Endodermal cell (in vitro differentiated cells): ENCODE results near the gene DRICH1. TPM values are rescaled to one million over a fixed set of nuclear protein-coding genes. Genes with fewer than 3 reads are reported as not detected.

Experiments used
- DNase-seq: peaks from one replicate; pipeline ENCODE4 v3.0.0-alpha.2; 2017
- H3K27ac ChIP-seq: 2 replicates; pipeline ENCODE4 v1.5.1; 2013; ENCODE audit warnings: mild to moderate bottlenecking, low read depth, low read length, moderate library complexity
- H3K27me3 ChIP-seq: 2 replicates; pipeline ENCODE4 v1.6.1; 2013; ENCODE audit warnings: mild to moderate bottlenecking, low read length, moderate library complexity; ENCODE audit not compliant: insufficient read depth, control insufficient read depth, poor library complexity, severe bottlenecking
- H3K36me3 ChIP-seq: 2 replicates; pipeline ENCODE4 v1.7.0; 2013; ENCODE audit warnings: mild to moderate bottlenecking, low read length, moderate library complexity; ENCODE audit not compliant: control insufficient read depth, insufficient read depth
- H3K4me1 ChIP-seq: one replicate; pipeline ENCODE4 v1.7.0; 2013; ENCODE audit warnings: low read length; ENCODE audit not compliant: control insufficient read depth, insufficient read depth
- H3K4me3 ChIP-seq: 2 replicates; pipeline ENCODE4 v1.5.1; 2013; ENCODE audit warnings: mild to moderate bottlenecking, low read length, moderate library complexity
- H3K9ac ChIP-seq: 2 replicates; pipeline ENCODE4 v1.6.1; 2013; ENCODE audit warnings: mild to moderate bottlenecking, low read length, moderate library complexity; ENCODE audit not compliant: poor library complexity, severe bottlenecking; ENCODE audit errors: extremely low read depth
- H3K9me3 ChIP-seq: 2 replicates; pipeline ENCODE4 v1.6.1; 2013; ENCODE audit warnings: mild to moderate bottlenecking, low read length, moderate library complexity; ENCODE audit not compliant: control insufficient read depth
- H3K27ac Mint-ChIP-seq: 2 replicates; pipeline ENCODE4 v1.8.0; 2020; ENCODE audit warnings: mixed read lengths
- H3K27me3 Mint-ChIP-seq: 2 replicates; pipeline ENCODE4 v1.8.0; 2021; ENCODE audit warnings: mild to moderate bottlenecking, mixed read lengths; ENCODE audit not compliant: insufficient read depth
- H3K36me3 Mint-ChIP-seq: 2 replicates; pipeline ENCODE4 v1.8.0; 2020; ENCODE audit warnings: low read depth, mixed read lengths
- H3K4me1 Mint-ChIP-seq: 2 replicates; pipeline ENCODE4 v1.8.0; 2020; ENCODE audit warnings: mixed read lengths
- H3K4me3 Mint-ChIP-seq: 2 replicates; pipeline ENCODE4 v1.8.0; 2020; ENCODE audit warnings: mild to moderate bottlenecking, moderate library complexity, mixed read lengths
- H3K9me3 Mint-ChIP-seq: 2 replicates; pipeline ENCODE4 v1.8.0; 2020; ENCODE audit warnings: mild to moderate bottlenecking, mixed read lengths
- WGBS, 2 experiments: methylation state at CpG; one replicate each; pipeline versions ENCODE4 v1.1.5 to v1.1.7; 2013; ENCODE audit warnings: missing lambda C conversion rate in 2 of 2, mixed read lengths in 1 of 2; ENCODE audit not compliant: insufficient coverage in 1 of 2, insufficient read length in 1 of 2; 5-methylcytosine and 5-hydroxymethylcytosine counted together
- total RNA-seq, 2 donors: library from RNA; stranded (reverse); fragmentation: NEBNext Ultra II Directional in 1 of 2; extraction: Animal tissue kit (Norgen Biotek cat#: 25700) in 1 of 2; gene quantifications; 2 replicates in 1 of 2; 3 replicates in 1 of 2; pipeline ENCODE4 v1.2.1, GENCODE V29; 2021
- TF ChIP-seq, protein P1 (sequence below): fragments of 200-600 bp; sonication (generic); conservative IDR thresholded peaks from 2 replicates; pipeline ENCODE4 v1.5.0; 2021; ENCODE audit warnings: antibody characterized with exemption, mild to moderate bottlenecking

DRICH1 gene
- total RNA-seq, 2 donors from 2014 or later: 0.24 TPM; not detected in 1

DNA sequence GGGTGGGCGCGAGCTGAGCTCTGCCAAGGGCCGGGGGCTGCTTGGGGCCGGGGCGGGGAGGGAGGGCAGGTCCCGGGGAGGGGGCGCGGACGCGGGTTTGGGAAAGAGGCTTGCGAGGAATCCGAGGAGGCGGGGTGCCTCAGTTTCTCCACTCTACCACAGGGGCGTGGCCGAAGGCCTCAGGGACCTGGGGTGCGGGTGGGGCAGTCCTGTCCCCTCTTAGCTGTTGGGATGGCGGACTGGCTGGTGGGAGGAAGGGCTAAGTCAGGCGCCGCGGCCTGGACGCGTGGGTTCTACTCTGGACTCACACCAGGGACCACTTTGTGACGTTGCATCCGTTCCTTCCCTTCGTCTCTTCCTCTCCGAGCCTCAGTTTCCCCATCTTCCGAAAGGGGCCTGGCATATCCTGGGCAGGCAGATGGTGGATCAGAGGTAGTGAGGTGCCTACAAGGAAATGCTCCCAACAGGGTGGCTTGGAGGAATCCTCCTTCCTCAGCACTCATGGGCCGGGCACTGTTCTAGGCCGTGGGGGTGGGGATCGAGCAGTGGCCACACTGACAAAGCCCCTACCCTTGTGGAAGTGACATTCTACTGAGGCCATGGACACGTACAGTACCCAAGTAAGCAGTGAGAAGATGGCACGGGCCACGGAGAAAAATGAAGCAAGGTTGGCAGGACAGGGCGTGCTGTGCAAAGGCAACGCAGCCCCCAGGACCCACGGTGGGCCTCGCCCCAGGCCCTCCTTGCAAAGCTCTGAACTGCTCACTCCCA is 65.2 kb downstream of the DRICH1 start:
- Mint-ChIP-seq H3K27ac (no peak overlapping the region), H3K9me3 (no peaks in the 10 kb centered on the region), H3K27me3 (peaks cover 77% of the 10 kb centered on the region), H3K4me3 (peak overlapping the region; percentile 66), H3K36me3 (no peaks in the 10 kb centered on the region), H3K4me1 (peaks cover 6% of the 10 kb centered on the region)
- Histone ChIP-seq H3K9me3 (no peaks in the 10 kb centered on the region), H3K27ac (no peak overlapping the region), H3K36me3 (no peaks in the 10 kb centered on the region), H3K9ac (no peak overlapping the region), H3K27me3 (peaks cover 13% of the 10 kb centered on the region), H3K4me3 (peak overlapping the region; percentile 81), H3K4me1 (no peaks in the 10 kb centered on the region)
- 63 to 89% methylated on average over 14 to 30 of the region's 37 CpGs for WGBS, 2 experiments
- TF ChIP-seq, protein P1, sequence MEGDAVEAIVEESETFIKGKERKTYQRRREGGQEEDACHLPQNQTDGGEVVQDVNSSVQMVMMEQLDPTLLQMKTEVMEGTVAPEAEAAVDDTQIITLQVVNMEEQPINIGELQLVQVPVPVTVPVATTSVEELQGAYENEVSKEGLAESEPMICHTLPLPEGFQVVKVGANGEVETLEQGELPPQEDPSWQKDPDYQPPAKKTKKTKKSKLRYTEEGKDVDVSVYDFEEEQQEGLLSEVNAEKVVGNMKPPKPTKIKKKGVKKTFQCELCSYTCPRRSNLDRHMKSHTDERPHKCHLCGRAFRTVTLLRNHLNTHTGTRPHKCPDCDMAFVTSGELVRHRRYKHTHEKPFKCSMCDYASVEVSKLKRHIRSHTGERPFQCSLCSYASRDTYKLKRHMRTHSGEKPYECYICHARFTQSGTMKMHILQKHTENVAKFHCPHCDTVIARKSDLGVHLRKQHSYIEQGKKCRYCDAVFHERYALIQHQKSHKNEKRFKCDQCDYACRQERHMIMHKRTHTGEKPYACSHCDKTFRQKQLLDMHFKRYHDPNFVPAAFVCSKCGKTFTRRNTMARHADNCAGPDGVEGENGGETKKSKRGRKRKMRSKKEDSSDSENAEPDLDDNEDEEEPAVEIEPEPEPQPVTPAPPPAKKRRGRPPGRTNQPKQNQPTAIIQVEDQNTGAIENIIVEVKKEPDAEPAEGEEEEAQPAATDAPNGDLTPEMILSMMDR: no peak
- DNase-seq: peak; percentile 53

DNA sequence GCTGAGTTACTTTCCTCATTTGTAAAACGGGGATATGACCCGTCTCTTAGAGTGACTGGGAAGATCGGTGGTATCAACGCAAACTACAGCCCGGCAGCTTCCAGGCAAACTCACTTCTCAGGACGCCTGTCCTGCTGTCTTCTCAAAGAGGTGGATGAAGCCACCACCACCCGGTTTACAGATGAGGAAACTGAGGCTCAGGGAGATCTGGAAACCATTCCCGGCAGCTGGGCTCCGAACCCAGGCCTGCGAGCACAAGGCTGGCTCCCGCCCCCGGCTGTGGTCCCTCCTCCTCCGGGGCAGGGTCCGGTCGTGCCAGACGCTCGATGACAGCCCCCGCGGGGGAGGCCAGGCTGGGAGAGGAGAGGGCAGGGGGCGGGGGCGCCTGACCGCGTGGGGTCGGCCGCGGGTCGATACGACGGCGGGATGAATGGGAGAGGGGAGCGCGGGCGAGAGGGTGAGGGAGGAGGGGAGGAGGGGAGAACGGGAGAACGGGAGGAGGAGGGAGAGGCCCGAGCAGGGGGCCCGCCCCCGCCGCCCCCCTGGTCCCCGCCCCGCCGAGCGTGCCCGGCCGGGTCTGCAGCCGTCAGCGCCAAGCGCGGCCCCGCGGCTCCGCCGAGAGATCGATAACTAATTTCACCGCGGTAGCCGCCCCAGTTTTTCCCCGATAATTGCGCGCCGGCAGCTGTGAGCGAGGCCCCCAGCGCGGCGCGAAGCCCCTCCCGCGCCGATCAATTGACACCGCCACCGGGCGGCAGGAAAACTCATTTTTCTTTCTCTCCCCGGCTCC is 66.0 kb downstream of the DRICH1 start:
- peak overlapping the region; percentile 66 for H3K4me3 Mint-ChIP-seq
- Histone ChIP-seq H3K36me3 (no peaks in the 10 kb centered on the region), H3K9me3 (no peaks in the 10 kb centered on the region), H3K9ac (peak overlapping the region; percentile 15), H3K4me1 (no peaks in the 10 kb centered on the region), H3K4me3 (peak overlapping the region; percentile 81), H3K27ac (peak overlapping the region; percentile 11), H3K27me3 (peaks cover 13% of the 10 kb centered on the region)
- WGBS, 2 experiments: 1% methylated on average over 12 to 70 of the region's 73 CpGs
- no peaks in the 10 kb centered on the region for H3K36me3 Mint-ChIP-seq
- H3K4me1 Mint-ChIP-seq: peaks cover 6% of the 10 kb centered on the region
- TF ChIP-seq, protein P1: no peak
- H3K9me3 Mint-ChIP-seq: no peaks in the 10 kb centered on the region
- H3K27ac Mint-ChIP-seq: peak overlapping the region; percentile 58
- peaks cover 71% of the 10 kb centered on the region for H3K27me3 Mint-ChIP-seq
- peak; percentile 80 for DNase-seq

DNA sequence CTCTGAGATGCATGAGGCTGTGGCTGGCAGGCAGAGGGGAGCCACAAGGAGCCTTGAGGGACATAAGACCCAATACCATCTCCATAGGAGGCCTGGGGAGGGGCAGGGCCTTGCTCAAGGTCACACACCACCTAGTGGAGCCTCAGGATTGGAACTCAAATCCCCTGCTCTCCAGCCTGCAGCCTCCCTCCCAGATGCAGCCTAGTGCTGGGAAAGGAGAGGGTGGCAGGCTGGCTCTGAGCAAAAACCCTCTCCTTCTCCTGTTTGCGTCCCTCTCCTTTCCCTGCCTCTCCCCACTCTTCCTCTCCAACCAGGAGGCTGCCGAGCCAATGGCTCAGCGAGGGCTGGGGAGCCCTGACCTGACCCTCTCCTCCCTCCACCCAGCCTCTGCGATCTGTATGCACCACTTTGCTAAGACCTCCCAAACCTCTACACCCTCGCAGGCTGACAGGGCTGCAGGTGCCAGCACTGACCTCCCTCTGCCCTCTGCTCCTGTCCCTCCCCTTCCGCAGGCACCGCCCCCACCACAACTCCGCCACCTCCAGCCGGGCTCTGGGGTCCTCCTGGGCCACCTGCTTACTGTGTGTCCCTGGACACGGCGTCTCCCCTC is 66.7 kb downstream of the DRICH1 start:
- Histone ChIP-seq H3K36me3 (no peaks in the 10 kb centered on the region), H3K4me3 (peak overlapping the region; percentile 81), H3K4me1 (no peaks in the 10 kb centered on the region), H3K9ac (peak overlapping the region; percentile 15), H3K9me3 (no peaks in the 10 kb centered on the region), H3K27me3 (peaks cover 13% of the 10 kb centered on the region), H3K27ac (peak overlapping the region; percentile 11)
- Mint-ChIP-seq H3K4me1 (peaks cover 6% of the 10 kb centered on the region), H3K27ac (peak overlapping the region; percentile 58), H3K4me3 (peak overlapping the region; percentile 66), H3K9me3 (no peaks in the 10 kb centered on the region), H3K27me3 (peaks cover 68% of the 10 kb centered on the region), H3K36me3 (no peaks in the 10 kb centered on the region)
- TF ChIP-seq, protein P1: peak; percentile 54
- DNase-seq: peak; percentile 82
- WGBS, 2 experiments: 6 to 20% methylated on average over 2 to 11 of the region's 11 CpGs
